ENCODE data around the gene LAMTOR1.

The LAMTOR1 gene

DNA sequence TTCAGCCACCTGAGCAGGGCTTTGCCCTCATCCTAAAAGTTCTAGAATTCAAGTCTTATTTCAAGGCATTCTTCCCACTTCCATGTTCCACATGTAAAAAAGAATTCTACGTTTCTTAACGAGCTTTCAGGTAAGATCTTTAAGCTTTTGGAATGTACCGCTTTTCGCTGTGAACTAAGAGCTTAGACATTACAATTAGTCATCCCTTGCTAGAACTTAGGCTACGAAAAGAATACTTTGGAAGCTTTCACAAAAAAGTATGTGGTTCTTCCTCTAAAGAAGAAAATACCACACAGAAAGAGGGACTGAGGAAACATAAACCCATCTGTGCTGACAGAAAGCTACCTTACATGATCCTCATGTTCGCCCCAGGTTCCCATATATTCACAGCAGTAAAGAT is 24.6 kb downstream of the LAMTOR1 start:
- no peak for DNase-seq (ENCODE audit: extremely low read depth, low read depth)

DNA sequence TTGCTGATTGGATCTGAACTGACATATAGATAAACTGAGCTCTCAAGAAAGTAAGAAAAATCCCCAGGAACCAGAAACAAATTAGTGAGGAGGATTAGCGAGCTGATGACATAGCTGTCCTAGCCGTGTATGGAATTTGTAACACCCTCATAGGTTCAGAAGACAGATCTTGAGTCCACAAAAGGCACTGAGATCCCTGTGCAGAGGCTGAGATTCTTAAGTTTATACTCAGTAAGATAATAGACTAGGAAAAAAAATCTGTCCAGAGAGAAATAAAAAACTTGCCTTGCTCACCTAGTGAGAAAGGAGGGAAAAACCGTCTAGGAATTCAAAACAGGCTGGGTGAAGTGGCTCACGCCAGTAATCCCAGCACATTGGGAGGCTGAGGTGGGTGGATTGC is 27.3 kb downstream of the LAMTOR1 start:
- no peak for DNase-seq (ENCODE audit: extremely low read depth, low read depth)
- TF ChIP-seq, protein P1, sequence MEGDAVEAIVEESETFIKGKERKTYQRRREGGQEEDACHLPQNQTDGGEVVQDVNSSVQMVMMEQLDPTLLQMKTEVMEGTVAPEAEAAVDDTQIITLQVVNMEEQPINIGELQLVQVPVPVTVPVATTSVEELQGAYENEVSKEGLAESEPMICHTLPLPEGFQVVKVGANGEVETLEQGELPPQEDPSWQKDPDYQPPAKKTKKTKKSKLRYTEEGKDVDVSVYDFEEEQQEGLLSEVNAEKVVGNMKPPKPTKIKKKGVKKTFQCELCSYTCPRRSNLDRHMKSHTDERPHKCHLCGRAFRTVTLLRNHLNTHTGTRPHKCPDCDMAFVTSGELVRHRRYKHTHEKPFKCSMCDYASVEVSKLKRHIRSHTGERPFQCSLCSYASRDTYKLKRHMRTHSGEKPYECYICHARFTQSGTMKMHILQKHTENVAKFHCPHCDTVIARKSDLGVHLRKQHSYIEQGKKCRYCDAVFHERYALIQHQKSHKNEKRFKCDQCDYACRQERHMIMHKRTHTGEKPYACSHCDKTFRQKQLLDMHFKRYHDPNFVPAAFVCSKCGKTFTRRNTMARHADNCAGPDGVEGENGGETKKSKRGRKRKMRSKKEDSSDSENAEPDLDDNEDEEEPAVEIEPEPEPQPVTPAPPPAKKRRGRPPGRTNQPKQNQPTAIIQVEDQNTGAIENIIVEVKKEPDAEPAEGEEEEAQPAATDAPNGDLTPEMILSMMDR (IDR thresholded peaks at IDR 0.05; ENCODE audit: low read depth, low read length, missing control alignments), result no peak
- no peak overlapping the region for H3K4me3 ChIP-seq (replicated peaks; ENCODE audit: low read depth, low read length)

More for the DNA sequence above, 24.6 kb downstream of the LAMTOR1 start:
- TF ChIP-seq, protein P1 (IDR thresholded peaks at IDR 0.05; ENCODE audit: low read depth, low read length, missing control alignments), result no peak
- H3K4me3 ChIP-seq (replicated peaks; ENCODE audit: low read depth, low read length), result peak overlapping the region; percentile 55

DNA sequence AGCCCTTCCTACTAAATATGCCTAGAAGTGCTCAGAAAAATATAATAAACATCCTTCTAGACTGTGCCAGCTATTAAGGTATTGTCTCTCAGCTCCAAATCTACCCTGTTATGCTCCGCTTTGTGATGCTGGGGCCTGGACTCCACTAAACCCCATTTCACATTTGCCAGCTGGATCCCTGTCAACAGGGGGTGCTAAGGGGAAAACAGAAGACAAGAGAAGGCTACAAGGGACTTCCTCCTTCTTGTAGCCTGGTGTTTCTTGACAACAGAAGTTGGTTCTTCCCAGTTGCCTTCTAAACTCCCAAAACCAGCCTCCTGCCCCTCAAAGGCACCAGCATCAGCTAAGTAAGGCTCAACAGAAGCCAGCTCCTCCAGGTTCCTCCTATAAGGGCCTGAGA is 28.0 kb downstream of the LAMTOR1 start:
- no peak overlapping the region for H3K4me3 ChIP-seq (replicated peaks; ENCODE audit: low read depth, low read length)
- TF ChIP-seq, protein P1 (IDR thresholded peaks at IDR 0.05; ENCODE audit: low read depth, low read length, missing control alignments), result peak; percentile 25
- no peak for DNase-seq (ENCODE audit: extremely low read depth, low read depth)

DNA sequence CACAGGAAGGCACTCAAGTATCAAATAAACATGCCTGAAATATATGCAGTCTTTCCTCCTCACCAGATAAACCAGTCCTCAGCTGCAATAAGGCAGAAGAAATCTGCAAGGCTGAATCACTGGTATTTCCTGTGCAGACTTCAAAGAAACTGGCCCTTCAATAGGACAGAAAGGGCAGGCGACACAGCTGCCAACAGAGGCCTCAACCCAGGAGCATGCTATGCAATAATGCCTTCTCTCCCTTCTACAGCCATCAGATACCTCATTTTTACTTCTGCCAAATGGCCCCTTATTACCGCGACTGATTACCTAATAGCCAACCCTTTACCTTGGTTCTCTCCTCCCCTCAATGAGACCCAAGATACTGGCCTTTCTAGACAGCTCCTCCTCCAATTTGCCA is 30.7 kb downstream of the LAMTOR1 start:
- H3K4me3 ChIP-seq (replicated peaks; ENCODE audit: low read depth, low read length), result no peak overlapping the region
- TF ChIP-seq, protein P1 (IDR thresholded peaks at IDR 0.05; ENCODE audit: low read depth, low read length, missing control alignments), result no peak
- peak; percentile 55 for DNase-seq (ENCODE audit: extremely low read depth, low read depth)

DNA sequence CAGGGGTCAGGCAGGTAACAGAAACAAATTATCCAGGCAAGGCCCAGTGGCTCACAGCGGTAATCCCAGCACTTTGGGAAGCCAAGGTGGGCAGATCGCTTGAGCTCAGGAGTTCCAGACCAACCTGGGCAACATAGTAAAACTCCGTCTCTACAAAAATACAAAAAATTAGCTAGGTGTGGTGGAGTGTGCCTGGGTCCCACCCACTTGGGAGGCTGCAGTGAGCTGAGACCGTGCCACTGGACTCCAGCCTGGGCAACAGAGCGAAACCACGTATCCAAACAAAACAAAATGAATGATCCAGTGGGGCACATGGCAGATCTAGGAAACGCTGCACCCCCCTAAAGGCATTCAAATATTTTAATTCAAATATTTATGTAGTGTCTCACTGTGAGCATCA is 32.6 kb downstream of the LAMTOR1 start:
- no peak overlapping the region for H3K4me3 ChIP-seq (replicated peaks; ENCODE audit: low read depth, low read length)
- TF ChIP-seq, protein P1 (IDR thresholded peaks at IDR 0.05; ENCODE audit: low read depth, low read length, missing control alignments), result no peak
- no peak for DNase-seq (ENCODE audit: extremely low read depth, low read depth)

DNA sequence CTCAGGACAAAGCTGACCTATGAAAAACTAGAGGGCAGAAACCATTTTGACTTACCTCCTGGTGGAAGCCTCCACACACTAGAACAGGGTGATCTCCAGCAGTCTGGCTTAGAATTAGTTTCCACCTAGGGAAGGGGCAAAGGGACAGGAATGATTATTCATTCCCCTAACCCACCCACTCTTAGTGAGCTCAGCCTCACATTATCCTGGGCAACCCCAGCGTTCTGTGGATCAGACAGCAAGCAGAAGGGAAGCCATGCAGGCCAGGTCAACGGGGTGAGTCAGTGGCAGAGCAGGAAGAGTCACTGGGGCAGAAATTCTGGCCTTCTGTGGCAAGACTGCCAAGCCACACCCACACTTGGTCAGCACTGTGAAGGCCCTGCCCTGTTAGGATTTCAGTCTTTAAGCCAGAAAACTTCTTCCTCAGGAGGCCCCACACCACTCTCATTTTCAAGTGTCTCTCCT is 33.3 kb downstream of the LAMTOR1 start:
- no peak overlapping the region for H3K4me3 ChIP-seq (replicated peaks; ENCODE audit: low read depth, low read length)
- TF ChIP-seq, protein P1 (IDR thresholded peaks at IDR 0.05; ENCODE audit: low read depth, low read length, missing control alignments), result no peak
- peak; percentile 42 for DNase-seq (ENCODE audit: extremely low read depth, low read depth)

DNA sequence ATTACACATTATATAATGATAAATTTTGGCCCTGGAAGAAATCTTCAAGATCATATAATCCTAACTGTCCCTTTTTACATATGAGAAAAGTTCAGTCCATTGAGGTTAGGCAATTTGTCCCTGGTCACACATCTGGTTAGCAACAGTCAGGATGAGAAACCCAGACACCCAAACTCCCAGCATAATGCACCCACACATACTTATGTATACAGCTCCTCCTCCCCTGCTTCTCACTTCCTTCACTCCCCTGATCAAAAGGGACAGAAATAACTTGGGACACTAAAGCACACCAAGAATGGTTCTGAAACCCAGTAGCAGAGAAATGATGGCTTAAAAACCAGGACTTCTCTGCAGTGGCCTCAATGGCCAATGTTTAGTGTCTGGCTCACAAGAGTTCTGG is 33.9 kb downstream of the LAMTOR1 start:
- no peak overlapping the region for H3K4me3 ChIP-seq (replicated peaks; ENCODE audit: low read depth, low read length)
- DNase-seq (ENCODE audit: extremely low read depth, low read depth), result no peak
- TF ChIP-seq, protein P1 (IDR thresholded peaks at IDR 0.05; ENCODE audit: low read depth, low read length, missing control alignments), result no peak

Data from HFF-Myc (cell line).